Amniotic stem cell (primary cell): Measurements from ENCODE around the gene IL1F10.
"Not testable (repeated sequence)": the region's sequence is repeated elsewhere in the genome, so short reads cannot be mapped to it uniquely, and the experiment has no call there.

ENCODE experiments used
- DNase-seq: peaks from one replicate; lab custom pipeline; 2025; lab: John Stamatoyannopoulos, UW

The IL1F10 gene

GRCh38 chr2:113081488-113082210 is 13.9 kb downstream of the IL1F10 start:
- no peak for DNase-seq

- no peak for DNase-seq
Measured at GRCh38 chr2:113083296-113083695, 15.5 kb downstream of the IL1F10 start.

- DNase-seq, result no peak
Measured at GRCh38 chr2:113084249-113085000, 16.7 kb downstream of the IL1F10 start.

- DNase-seq, result no peak
Measured at GRCh38 chr2:113085542-113085941, 17.8 kb downstream of the IL1F10 start.

GRCh38 chr2:113088213-113088992 is 20.6 kb downstream of the IL1F10 start:
- DNase-seq, result no peak

GRCh38 chr2:113089916-113090315 is 22.1 kb downstream of the IL1F10 start:
- no peak for DNase-seq

GRCh38 chr2:113091231-113091896 is 23.6 kb downstream of the IL1F10 start:
- no peak for DNase-seq

GRCh38 chr2:113092864-113093612 is 25.3 kb downstream of the IL1F10 start:
- DNase-seq, result no peak

GRCh38 chr2:113093613-113093977 is 25.8 kb downstream of the IL1F10 start:
- no peak for DNase-seq

GRCh38 chr2:113096306-113096705 is 28.5 kb downstream of the IL1F10 start:
- not testable (repeated sequence) for DNase-seq

GRCh38 chr2:113096842-113097618 is 29.3 kb downstream of the IL1F10 start:
- not testable (repeated sequence) for DNase-seq

GRCh38 chr2:113098041-113098440 is 30.3 kb downstream of the IL1F10 start:
- no peak for DNase-seq

- no peak for DNase-seq
Measured at GRCh38 chr2:113098532-113098931, 30.8 kb downstream of the IL1F10 start.

- DNase-seq, result no peak
Measured at GRCh38 chr2:113102133-113102532, 34.4 kb downstream of the IL1F10 start.

GRCh38 chr2:113103277-113103676 is 35.5 kb downstream of the IL1F10 start:
- DNase-seq, result no peak

- DNase-seq, result no peak
Measured at GRCh38 chr2:113104054-113104611, 36.4 kb downstream of the IL1F10 start.

GRCh38 chr2:113105047-113105785 is 37.4 kb downstream of the IL1F10 start:
- no peak for DNase-seq

- DNase-seq, result no peak
Measured at GRCh38 chr2:113111121-113111520, 43.4 kb downstream of the IL1F10 start.

- DNase-seq, result no peak
Measured at GRCh38 chr2:113111823-113112287, 44.1 kb downstream of the IL1F10 start.
